HG02885 (cell line): ENCODE data around the gene SUGCT.
"Not testable (repeated sequence)": the region's sequence is repeated elsewhere in the genome, so short reads cannot be mapped to it uniquely, and the experiment has no call there.

Experiments used
- ATAC-seq: cut with Tn5 transposase; IDR thresholded peaks from one replicate; pipeline ENCODE4 v1.9.1; 2021; ENCODE audit warnings: mild to moderate bottlenecking; ENCODE audit not compliant: unreplicated experiment, poor library complexity

The SUGCT gene

GRCh38 chr7:40197527-40197926, 62.7 kb downstream of the SUGCT start:
- ATAC-seq = no peak

- ATAC-seq = no peak
These were observed 64.4 kb downstream of the SUGCT start for GRCh38 chr7:40199076-40199802.

GRCh38 chr7:40200791-40201190, 66.0 kb downstream of the SUGCT start:
- no peak for ATAC-seq

- no peak for ATAC-seq
These were observed 68.0 kb downstream of the SUGCT start for GRCh38 chr7:40202851-40203250.

GRCh38 chr7:40204581-40204980, 69.8 kb downstream of the SUGCT start:
- no peak for ATAC-seq

GRCh38 chr7:40205992-40206391, 71.2 kb downstream of the SUGCT start:
- no peak for ATAC-seq

- no peak for ATAC-seq
These were observed 76.6 kb downstream of the SUGCT start for GRCh38 chr7:40211276-40212003.

- ATAC-seq = no peak
These were observed 78.5 kb downstream of the SUGCT start for GRCh38 chr7:40213291-40213690.

- no peak for ATAC-seq
These were observed 79.1 kb downstream of the SUGCT start for GRCh38 chr7:40213856-40214255.

GRCh38 chr7:40218612-40219011, 83.8 kb downstream of the SUGCT start:
- not testable (repeated sequence) for ATAC-seq

- no peak for ATAC-seq
These were observed 85.1 kb downstream of the SUGCT start for GRCh38 chr7:40219917-40220316.

GRCh38 chr7:40220421-40220911, 85.7 kb downstream of the SUGCT start:
- ATAC-seq = no peak

- no peak for ATAC-seq
These were observed 87.0 kb downstream of the SUGCT start for GRCh38 chr7:40221836-40222235.

- ATAC-seq = no peak
These were observed 88.8 kb downstream of the SUGCT start for GRCh38 chr7:40223451-40224127.

GRCh38 chr7:40230101-40230500, 95.3 kb downstream of the SUGCT start:
- ATAC-seq = no peak

GRCh38 chr7:40231796-40232195, 97.0 kb downstream of the SUGCT start:
- ATAC-seq = no peak

- ATAC-seq = peak; percentile 47
These were observed 97.6 kb downstream of the SUGCT start for GRCh38 chr7:40232242-40232893.

- ATAC-seq = peak; percentile 42
These were observed 99.2 kb downstream of the SUGCT start for GRCh38 chr7:40234046-40234445.

GRCh38 chr7:40234666-40235065, 99.9 kb downstream of the SUGCT start:
- no peak for ATAC-seq

GRCh38 chr7:40237731-40238130, 102.9 kb downstream of the SUGCT start:
- no peak for ATAC-seq
